GM18520 (cell line): Measurements from ENCODE around the gene NEDD4L.

Experiments used
- ATAC-seq: cut with Tn5 transposase; IDR thresholded peaks from one replicate; pipeline ENCODE4 v1.9.1; 2021; ENCODE audit not compliant: unreplicated experiment

NEDD4L gene

GRCh38 chr18:58114766-58115165 is 70.7 kb downstream of the NEDD4L start:
- ATAC-seq = no peak

GRCh38 chr18:58116818-58117217 is 72.8 kb downstream of the NEDD4L start:
- ATAC-seq = no peak

- no peak for ATAC-seq
Measured at GRCh38 chr18:58117786-58118403, 73.9 kb downstream of the NEDD4L start.

DNA sequence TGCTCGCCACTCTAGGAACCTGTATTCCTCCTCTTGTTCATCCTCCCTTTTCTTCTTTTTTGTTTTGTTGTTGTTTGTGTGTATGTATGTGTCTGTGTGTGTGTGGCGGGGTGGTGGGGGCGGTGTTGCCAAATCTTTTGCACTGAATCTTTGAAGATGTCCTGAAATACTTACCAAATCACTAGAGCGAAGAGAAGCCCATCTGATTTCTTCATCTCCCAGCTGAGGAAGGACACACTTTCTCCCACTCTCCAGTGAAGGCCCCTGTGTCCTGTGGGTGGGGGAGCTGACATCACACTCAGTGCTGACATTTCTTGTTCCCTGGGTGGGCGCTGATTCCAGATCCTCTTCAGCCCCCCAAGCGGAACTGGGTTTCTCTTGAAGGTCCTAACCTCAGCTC is 74.5 kb downstream of the NEDD4L start:
- no peak for ATAC-seq

DNA sequence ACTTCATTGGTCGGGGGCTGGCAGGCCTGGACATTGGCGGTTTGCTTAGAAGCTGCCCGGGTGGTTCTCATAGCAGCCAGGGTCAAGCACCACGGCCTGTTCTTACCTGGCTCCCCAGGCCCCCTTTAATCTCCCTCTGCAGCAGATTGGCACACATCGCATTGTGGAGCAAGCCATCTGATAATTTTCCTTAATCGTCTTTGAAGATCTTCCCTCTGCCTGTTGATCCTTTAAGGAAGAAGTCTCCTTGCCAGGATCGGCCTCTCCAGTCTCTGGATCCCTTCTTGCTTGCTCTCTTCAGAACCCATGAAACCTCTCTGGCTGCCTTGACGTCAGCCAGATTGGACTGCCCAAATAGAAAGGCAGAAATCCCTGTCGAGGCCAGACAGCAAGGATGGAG is 75.8 kb downstream of the NEDD4L start:
- no peak for ATAC-seq

- no peak for ATAC-seq
Measured at GRCh38 chr18:58124475-58124874, 80.4 kb downstream of the NEDD4L start.

DNA sequence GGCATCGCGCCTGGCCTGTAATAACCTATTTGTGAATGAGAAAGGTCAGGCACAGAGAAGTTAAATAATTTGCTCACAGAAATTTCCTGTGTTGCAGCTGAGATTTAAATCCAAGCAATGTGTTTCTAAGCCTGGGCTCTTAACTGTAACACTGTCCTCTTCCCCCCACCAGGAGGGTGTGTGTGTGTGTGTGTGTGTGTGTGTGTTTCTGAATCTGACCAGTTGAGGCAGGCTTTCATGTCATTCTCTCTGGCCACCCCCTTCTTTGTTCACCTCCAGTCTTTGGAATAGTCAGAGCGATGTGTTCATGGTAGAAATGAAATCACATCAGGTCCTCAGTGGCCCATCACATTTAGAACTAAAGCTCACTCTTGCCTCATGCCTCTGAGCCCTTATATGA is 81.2 kb downstream of the NEDD4L start:
- ATAC-seq = no peak

DNA sequence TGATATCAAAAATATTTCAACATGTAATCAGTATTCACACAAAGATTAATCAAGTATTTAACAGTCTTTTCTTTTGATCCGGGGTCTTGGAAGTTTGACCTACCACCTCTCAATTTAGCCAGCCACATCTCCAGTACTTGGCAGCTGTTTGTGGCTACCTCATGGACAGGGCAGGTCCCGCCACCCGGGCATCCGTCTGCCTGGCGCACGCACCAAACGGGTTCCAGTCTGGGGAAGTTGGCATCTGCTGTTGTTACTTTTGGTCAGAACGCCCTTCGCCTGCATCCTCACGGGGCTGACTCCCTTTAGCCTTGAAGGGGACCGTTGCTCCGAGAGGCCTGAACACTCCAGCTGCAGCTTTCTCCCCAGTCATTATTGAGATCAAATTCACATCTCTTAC is 81.7 kb downstream of the NEDD4L start:
- no peak for ATAC-seq

DNA sequence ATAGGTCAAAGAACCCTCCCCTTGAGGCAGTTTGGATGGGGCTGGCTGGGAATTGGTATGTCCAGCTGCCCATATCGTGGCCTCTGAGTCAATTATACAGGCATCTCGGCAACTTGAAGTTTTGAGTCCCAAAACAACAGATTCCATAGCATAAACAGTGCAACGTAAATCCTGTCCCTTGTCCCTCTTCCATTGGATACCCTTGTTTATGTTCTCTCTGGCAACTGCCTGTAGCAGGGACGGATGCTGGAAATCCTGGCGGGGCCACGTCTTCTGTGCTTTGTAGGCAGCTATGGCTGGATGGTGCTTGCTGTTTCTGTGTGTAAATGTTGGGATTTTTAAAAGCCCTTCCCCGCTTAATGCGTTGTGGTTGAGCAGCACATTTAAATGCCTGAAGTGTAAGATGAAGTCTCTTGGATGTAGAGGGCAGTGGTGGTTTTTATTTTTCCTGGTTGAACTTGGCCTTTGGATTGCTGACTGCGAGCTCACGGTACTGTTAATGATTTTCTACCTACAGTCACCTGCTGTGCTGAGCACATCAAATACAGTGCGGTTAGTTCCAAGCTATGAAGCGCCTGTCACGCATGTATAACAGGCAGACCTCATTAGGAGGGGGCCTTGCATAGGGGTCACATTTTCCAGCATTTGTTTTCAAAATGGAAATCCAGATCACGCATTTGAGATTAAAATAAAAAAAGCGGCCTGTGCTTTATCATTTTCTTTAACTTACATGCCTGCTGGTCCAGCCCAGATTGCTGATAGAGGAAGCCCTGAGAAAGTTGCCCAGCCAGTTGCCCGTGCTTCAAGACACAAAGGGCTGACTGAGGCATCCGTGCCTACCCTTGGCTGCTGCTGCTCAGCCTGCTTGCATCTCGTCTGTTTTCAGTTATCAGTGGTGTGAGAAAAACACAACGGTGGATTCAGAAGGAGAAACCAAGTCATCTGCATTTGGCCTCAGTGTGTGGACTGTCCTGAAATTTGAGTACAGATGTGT is 84.7 kb downstream of the NEDD4L start:
- no peak for ATAC-seq

- no peak for ATAC-seq
Measured at GRCh38 chr18:58132595-58133261, 88.7 kb downstream of the NEDD4L start.

DNA sequence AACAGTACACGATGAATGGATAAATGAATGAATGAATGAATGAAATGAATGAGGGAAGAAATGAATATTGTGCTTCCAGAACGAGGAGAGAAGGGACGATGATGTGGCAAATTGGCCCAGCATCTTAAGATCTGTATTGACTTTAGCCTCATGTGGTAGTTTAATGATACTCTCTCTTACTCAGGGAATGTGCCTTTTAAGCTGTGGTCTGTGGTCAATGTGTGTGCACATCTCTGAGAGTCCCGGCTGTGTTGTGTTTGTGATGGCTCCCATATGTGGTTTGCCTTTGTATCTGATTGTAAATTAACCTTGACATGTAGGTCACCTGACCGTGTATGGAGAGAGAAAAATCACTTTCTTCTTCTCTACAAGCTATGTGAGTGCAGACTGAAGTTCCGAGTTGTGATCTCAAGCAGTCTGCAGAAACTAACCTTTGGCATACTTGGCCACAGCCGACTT is 91.2 kb downstream of the NEDD4L start:
- no peak for ATAC-seq

DNA sequence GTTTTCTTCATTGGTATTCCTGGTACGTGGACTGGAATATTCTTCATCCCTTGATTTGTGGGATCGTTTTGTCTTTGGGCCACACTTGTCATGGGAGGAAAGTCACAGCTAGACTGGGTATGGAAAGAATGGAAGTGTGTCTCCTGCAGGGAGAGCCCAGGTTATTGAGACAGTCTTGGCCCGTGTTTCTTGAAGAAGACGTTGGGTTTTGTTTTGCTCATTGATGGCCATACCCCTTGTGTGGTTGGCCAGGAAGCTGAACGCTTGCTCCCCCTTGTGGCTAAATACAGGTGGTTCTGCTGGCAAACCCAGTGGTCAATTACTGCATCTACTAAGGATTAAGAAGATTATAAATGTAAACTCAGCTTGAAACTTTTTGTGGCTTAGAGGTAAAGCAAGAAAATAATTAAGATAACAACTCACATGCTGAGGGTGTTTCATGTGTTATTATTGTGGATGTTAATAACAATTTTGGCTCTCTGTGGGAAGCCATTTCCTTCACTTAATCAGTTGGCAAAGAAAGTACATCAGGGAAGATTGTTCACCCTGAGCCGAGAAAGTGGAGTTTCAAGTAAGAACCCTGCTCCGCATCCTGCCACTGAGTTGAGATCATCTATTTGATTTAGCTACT is 91.8 kb downstream of the NEDD4L start:
- peak; percentile 47 for ATAC-seq

DNA sequence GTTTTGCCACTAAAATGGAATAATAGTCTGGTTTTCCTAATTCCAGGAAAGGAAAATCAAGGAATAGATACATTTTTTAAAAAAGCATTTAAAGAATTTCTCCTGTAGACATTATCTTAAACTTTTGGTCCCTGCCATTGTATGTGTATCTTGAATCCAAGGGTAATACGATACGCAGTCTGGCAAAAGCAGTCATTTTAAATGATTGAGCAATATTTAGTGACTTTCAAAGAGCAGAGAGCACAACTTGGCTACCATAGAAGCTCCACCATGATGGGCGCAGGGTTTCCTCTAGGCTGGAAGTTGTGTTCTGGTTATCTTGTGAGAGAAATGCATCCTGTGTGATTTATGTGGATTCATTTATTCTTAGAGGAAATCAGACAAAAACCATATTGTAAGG is 92.9 kb downstream of the NEDD4L start:
- ATAC-seq = no peak

DNA sequence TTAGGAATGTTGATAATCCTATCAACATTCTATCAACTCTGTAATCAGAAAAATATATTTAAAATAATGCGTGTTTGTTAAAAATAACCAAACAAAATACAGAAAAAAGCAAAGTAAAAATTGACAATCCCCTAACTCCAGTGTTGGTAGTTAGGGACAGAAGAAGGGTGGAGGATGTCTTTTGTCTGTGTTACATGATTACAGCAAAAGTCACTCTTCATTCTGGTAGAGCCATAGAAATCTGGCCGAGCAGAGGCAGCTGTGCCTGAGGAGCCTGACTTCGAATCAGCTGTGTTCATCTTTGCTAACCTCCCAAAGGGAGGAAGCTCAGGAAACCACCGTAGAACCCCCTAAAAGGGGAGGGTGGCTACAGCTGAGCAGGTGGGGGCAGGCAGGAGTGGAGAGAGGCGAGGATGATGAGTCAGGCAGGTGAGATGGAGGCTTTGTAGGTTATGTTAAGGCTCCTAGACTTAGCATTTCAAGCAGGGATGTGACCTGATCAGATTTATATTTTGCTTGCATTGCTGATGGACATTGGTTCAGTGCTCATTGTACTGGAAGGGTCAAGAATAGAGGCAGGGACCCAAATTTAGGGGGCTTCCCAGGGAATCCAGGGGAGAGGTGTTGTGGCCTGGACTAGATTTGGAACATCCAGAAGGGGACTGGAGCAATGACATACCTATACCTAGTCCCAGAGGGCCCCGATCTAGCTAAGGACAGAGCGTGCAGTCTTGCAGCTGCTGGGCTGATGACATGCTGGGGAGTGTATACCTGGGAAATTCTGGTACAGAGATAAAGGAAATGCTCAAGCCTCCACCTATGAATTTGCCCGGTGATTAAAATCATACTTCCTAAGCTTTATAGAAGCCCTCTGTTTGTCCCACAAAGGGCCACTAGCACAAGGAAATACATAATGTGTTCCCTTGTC is 95.7 kb downstream of the NEDD4L start:
- ATAC-seq = no peak

DNA sequence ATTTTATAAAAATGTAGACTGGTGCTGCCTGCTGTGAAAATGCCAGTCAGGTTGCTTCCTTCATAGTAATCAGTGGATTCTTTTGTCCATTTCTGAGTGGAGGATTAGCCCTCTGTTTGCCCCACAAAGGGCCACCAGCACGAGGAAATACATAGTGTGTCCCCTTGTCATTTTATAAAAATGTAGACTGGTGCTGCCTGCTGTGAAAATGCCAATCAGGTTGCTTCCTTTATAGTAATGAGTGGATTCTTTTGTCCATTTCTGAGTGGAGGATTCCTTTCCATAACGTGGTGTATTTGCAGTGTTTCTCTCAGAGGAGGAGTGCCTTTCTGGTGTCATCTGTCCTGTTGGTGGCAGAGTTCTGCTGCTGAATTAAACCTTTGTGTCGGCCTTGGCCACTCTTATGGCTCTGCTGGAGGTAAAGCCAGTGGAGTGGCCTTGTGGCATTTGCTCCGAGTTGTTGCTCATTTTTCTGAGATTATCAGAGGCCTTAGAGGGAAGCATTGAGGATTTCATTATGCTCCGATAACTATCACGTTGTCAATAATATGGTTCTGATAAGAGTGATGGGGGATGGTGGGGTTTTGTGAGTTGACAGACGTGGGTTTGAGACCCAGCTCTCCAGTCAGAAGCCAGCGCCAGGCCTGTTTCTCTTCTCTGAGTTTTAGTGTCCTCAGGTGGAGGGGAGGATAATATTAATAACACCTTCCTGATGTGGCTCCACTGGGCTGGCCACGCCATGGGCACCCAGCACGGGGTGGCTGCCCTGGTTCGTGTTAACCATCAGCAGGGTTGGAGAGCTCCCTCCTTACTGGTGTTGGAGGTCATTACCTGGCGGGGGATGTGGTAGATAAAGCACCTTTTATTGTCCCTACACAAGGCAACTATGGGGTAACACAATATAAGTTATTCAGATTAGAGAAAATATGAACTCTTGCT is 96.6 kb downstream of the NEDD4L start:
- ATAC-seq = no peak

GRCh38 chr18:58143386-58143785 is 99.4 kb downstream of the NEDD4L start:
- no peak for ATAC-seq

- ATAC-seq = no peak
Measured at GRCh38 chr18:58144106-58144505, 100.1 kb downstream of the NEDD4L start.

DNA sequence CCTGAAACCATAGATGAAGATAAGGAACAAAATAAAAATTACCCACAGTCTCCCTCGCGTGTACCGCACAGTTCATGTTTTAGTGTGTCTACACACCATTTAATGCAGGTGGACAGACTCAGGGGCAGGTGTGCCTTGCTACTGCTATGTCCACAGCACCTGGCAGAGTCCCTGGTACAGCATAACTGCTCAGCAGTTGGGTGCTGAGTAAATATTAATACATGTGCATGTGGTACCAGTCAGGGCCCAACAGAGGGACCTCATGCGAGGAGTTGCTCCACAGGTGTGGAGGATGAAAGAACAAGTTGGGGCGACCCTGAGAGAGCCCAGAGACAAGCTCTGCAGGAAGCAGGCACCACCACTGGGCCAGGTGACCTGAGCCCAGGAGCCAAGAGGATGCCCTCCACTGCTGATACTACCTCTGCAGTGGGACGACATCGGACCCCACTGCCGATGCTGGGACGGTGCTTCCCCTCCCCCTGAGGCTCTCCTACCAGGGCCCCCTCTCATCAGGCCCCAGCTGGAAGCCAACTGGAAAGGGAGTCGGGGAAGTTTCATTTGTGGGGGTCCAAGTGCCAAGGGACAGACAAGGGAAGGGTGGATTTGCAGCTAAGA is 100.8 kb downstream of the NEDD4L start:
- ATAC-seq = no peak

- ATAC-seq = no peak
Measured at GRCh38 chr18:58146099-58146498, 102.1 kb downstream of the NEDD4L start.
